ENCODE results near the gene GDI1.

The GDI1 gene

DNA sequence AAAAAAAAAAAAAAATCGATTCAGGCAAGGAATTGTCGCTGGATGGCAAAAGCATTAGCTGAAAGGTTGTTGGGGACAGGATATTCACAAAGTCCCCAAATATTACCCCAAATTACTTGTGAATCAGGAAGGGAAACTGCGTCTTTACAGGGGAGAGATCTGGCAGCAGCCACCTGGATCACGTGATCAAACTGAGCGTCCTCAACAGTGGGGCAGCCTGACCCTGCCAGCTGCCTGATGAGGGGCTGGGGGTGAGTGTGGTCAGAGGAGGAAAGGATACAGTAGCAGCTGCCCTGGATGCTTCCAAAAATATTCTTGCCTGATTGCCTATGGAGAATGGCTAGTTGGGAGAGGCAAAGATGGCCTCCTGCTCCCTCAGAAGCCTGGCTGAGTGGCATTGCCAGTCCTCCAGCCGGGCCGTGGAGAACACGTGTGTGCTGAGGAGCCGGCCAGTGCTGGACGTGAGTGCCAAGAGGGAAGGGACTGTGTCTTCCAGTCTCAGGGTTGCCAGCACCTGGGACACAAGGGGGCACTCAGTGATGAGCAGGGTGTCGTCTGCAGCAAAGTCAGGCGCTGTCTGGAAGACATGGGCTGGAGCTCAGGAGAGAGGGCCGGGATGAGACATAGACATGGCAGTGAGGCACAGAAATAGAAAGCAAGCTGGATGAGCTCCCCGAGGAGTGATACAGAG is 45.1 kb downstream of the GDI1 start:
- no peak for FAIRE-seq

DNA sequence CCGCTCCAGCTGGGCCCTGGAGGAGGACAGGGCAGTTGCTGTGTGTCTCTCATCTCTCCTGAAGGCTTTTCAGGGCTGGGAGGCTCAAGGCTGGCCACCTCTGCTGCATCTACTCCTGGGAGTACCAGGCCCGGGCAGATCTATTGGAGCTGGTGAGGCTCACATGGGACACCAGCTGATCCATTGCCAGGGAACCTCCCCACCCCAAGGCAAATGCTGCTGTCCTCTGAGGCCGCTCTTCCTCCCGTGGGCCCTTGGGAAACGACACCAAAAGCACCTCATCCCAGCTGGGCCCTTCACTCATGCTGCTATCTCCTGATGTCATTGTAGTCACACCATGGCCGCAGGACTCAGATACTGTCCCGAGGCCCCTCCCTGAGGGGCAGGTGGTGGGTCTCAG is 45.8 kb downstream of the GDI1 start:
- DNase-seq (ENCODE audit: insufficient read length), result no peak
- TF ChIP-seq TAF1 (IDR thresholded peaks at IDR 0.05; ENCODE audit: borderline replicate concordance, low read depth, low read length) (no peak), POLR2A (IDR thresholded peaks at IDR 0.05; ENCODE audit: low read depth, low read length) (0 out of 2 replicates have a peak, but pooled peaks have one; percentile 1)
- no peak for FAIRE-seq

More for the DNA sequence above, 45.1 kb downstream of the GDI1 start:
- TF ChIP-seq POLR2AphosphoS5 (IDR thresholded peaks at IDR 0.05; ENCODE audit: low read depth, low read length) (no peak), TAF1 (IDR thresholded peaks at IDR 0.05; ENCODE audit: borderline replicate concordance, low read depth, low read length) (no peak), POLR2A (IDR thresholded peaks at IDR 0.05; ENCODE audit: low read depth, low read length) (no peak)
- no peak for DNase-seq (ENCODE audit: insufficient read length)

DNA sequence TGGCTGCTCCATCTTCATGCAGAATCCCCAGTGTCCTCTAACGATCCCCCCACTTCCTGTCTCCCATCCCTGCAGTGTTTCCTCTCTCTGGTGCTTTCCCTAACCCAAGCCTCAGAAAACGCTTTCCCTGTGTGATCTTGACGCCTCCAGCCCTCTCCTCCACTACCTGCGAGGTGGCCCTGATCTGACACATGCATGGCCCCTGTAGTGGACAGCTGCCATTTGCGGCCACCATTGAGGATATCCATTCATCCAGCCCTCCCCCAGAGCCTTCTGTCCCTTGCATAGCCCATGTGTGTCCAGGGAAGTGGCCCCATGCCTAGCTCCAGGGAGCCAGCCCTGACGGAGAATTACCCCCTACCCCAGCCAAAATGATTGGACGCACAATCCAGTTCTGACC is 46.4 kb downstream of the GDI1 start:
- DNase-seq (ENCODE audit: insufficient read length) (no peak), FAIRE-seq (no peak)
- TF ChIP-seq TAF1 (IDR thresholded peaks at IDR 0.05; ENCODE audit: borderline replicate concordance, low read depth, low read length) (no peak), POLR2AphosphoS5 (IDR thresholded peaks at IDR 0.05; ENCODE audit: low read depth, low read length) (no peak), POLR2A (IDR thresholded peaks at IDR 0.05; ENCODE audit: low read depth, low read length) (no peak)

DNA sequence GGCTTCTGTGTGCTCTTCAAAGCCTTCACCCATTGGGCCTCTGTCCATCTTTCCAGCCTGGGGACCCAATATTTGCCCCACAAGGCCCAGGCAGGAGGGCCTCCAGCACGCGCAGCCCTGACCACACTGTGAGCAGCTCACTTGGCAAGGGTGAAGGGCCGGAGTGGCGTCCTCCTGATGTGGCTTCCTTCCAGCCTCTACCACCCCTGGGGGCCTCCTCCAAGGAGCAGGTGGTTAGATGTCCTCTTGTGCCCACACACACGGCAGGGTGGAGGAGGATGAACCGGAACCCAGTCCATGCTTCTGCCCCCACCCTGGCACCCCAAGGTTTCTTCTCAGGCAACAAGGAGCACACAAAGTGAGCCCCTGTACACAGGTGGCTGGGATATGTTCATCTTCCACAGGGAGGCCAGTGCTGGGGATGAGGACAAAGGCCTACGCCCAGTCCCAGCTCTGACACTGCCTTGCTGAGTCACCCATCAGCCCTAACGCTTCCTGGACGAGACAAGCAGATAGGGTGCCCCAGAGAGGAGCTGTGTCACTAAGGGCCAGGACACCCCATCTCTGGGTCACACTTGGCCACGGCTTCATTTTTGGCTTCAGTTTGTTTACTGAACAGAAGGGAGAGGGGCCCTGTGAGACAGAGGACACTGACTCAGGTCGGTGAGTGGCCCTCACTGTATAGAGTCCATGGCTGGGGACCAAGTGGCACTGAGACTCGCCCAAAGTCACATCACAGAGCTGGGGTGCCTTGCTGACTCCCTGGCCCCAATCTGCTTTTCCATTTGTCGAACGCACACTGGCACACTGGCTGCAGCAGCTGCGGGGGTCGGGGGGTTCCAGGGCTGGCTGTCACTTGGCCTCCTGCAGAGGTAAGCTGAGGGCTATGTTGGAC is 47.5 kb downstream of the GDI1 start:
- FAIRE-seq (no peak), DNase-seq (ENCODE audit: insufficient read length) (no peak)
- TF ChIP-seq POLR2A (IDR thresholded peaks at IDR 0.05; ENCODE audit: low read depth, low read length) (no peak), POLR2AphosphoS5 (IDR thresholded peaks at IDR 0.05; ENCODE audit: low read depth, low read length) (no peak), TAF1 (IDR thresholded peaks at IDR 0.05; ENCODE audit: borderline replicate concordance, low read depth, low read length) (no peak)

DNA sequence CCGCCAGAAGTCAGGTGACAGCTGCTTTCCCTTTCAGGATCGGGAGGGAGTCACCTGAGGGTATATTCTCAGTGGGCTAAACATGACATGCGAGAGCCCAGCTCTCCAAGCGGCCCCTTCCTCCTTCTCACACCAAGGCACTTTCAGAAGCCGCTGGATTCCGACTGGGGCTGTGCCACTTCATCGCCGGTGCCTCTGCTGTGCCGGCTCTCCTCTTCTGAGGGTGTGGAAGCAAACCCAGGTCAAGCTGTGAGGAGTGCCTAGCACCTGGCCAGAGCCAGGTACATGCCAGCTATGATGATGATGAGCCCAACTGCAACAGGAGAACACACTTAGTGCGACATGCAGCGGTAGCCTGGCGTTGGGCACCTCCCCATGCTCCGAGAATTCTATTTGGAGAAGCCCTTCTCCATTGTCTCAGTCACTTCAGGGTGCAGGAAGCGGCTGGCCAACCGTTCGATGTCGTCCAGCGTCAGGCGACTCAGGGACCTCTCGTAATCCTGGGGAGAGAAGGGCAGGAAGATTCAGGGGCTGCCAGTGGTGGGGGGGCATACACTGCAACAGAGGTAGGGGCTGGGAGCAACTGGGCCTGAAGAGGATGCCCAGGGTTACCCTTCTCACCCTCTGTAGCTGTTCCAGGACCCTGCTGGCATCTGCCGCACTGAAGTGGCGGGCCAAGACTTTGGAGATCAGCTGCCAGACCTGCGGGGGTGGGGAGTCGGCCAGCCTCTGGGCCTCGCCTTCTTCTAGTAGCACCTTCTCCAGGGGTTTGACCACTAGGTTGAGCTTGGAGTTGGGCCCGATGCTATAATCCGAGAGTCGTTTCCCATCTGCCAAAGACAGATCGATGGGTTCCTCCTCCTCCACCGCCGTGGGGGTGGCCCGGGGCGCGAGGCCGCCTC is 48.4 kb downstream of the GDI1 start:
- DNase-seq (ENCODE audit: insufficient read length) (no peak), FAIRE-seq (no peak)
- TF ChIP-seq POLR2A (IDR thresholded peaks at IDR 0.05; ENCODE audit: low read depth, low read length), result no peak
- no peak for TF ChIP-seq POLR2AphosphoS5 (IDR thresholded peaks at IDR 0.05; ENCODE audit: low read depth, low read length)

DNA sequence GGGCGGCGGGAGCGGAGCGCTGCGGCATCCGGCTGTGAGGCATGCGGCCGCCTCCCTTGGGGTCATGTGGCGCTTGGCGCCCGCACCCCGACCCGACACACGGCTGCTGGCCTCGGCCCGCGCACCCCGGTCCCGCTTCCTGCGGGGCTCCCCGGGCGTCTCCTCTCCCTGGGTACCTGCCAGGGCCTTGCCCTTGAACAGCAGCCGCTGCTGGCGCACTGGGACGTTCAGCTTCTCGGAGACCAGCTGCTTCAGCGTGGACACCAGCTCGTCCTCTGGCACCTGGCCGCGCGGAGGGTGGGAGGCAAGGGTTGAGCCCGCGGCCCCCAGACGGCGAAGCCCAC is 49.1 kb downstream of the GDI1 start:
- DNase-seq (ENCODE audit: insufficient read length), result no peak
- peak; percentile 48 for FAIRE-seq
- no peak for TF ChIP-seq TAF1 (IDR thresholded peaks at IDR 0.05; ENCODE audit: borderline replicate concordance, low read depth, low read length)
- TF ChIP-seq POLR2AphosphoS5 (IDR thresholded peaks at IDR 0.05; ENCODE audit: low read depth, low read length), result no peak
- no peak for TF ChIP-seq POLR2A (IDR thresholded peaks at IDR 0.05; ENCODE audit: low read depth, low read length)

DNA sequence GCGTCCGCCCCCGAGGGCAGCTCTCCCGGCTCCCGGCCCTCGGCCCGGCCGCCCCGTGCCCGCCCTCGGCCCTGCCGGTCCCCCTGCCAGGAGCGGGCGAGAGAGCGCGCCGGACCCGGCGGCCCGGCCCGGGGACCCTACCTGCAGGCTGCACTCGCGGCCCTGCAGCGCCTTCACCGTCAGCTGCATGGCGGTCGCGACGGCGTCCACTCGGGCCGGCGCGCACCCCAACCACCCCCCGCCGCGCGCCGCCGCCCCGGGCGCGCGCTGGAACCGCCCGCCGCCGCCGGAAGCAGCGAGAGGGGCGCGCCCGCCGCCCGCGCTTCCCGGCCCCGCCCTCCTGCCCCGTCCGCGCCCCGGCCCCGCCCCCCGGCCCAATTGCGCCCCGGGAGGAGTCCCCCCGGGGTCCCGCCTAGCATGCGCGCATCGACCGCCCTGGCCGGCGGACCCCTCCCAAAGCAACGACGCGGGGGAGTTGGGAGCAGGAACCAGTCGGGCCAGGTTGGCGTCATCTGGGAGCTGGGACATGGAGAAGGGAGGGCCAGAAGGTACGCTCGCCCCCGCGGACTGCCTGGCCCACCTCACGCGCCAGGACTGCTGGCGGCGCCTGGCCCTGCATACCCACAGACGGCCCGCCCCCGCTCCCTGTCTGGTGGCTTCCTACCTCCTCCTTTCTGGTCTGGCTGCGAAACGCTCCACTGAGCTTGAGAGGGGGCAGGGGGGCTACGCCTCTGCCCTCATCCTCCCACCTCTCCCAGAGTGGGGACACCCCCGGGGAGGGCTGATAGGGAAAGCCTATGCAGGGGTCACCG is 49.6 kb downstream of the GDI1 start, which contains the start of gene UBL4A:
Gene UBL4A, minus strand, starts transcription at position 220 of the 812 bp plus-strand sequence. Its CDS starts 31 bp downstream, at position 189.
- TF ChIP-seq POLR2A (IDR thresholded peaks at IDR 0.05; ENCODE audit: low read depth, low read length) (no peak), POLR2AphosphoS5 (IDR thresholded peaks at IDR 0.05; ENCODE audit: low read depth, low read length) (no peak), TAF1 (IDR thresholded peaks at IDR 0.05; ENCODE audit: borderline replicate concordance, low read depth, low read length) (no peak)
- FAIRE-seq (peak; percentile 76), DNase-seq (ENCODE audit: insufficient read length) (peak; percentile 67)

DNA sequence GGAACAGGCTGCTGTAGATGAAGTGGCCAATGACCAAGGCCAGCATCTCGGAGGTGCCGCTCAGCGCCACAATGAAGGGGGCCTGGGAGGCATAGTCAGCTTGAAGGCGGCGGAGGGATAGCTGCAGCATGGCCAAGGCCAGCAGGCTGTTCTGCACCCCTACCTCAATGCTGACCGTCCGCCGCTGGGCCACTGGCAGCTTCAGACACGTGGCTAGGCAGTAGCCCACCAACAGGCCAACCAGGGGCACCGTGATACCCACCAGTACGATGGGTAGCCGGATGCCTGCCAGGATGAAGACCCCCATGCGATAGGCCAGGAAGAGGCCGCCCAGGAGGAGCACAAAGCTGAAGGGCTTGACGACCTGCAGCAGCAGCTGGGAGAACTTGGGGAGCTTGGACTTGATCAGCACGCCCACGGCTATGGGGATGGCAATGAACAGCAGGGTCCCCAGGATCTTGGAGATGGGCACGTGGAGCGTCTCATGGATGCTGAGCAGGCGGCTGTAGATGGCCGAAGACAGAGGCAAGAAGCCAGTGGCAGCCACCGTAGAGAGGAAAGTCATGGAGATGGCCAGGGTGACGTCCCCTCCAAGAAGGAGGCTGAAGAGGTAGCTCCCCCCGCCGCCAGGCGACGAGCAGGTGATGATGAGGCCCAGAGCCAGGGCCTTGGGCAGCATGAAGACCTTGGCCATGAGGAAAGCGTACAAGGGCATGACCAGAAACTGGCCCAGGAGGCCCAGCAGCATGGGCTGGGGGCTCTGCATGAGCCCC is 50.8 kb downstream of the GDI1 start:
- no peak for TF ChIP-seq TAF1 (IDR thresholded peaks at IDR 0.05; ENCODE audit: borderline replicate concordance, low read depth, low read length)
- TF ChIP-seq POLR2A (IDR thresholded peaks at IDR 0.05; ENCODE audit: low read depth, low read length), result no peak
- TF ChIP-seq POLR2AphosphoS5 (IDR thresholded peaks at IDR 0.05; ENCODE audit: low read depth, low read length), result no peak
- FAIRE-seq (no peak), DNase-seq (ENCODE audit: insufficient read length) (no peak)

DNA sequence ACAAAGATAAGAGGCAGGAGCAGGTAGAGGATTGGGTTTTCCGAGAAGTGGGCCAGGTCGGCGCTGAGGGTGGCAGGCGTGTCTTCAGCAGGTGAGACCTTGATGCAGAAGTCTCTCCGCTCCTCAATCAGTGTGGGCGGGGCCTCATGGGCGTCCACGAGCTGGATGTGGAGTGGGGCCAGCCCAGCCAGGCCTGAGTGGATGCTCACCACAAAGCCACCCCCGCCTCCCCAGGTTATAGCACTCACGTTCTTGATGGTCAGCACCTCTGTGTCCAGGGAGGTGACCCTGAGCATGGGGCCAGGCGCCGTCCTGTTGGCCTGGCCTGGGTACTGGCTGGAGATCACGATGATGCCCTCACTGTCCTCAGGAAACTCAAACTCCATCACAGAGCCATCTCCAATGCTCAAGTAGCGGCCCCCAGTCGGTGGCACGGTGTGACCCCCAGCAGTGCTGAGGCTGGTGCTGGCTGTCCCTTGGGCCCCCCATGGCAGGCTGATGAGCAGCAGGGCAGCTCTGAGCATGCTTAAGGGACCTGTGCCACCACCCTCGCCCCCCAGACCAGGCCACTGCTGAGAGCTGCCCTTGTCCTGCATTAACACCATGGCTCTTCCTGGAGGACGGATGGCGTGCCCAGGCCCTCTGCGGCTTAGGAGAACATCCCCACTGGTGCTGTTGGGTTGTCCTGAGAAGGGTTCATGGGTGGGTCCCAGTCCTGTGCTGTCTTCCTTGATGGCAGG is 51.6 kb downstream of the GDI1 start:
- no peak for TF ChIP-seq POLR2A (IDR thresholded peaks at IDR 0.05; ENCODE audit: low read depth, low read length)
- TF ChIP-seq POLR2AphosphoS5 (IDR thresholded peaks at IDR 0.05; ENCODE audit: low read depth, low read length), result no peak
- no peak for TF ChIP-seq TAF1 (IDR thresholded peaks at IDR 0.05; ENCODE audit: borderline replicate concordance, low read depth, low read length)
- no peak for FAIRE-seq
- no peak for DNase-seq (ENCODE audit: insufficient read length)
